Measurements from ENCODE around the gene PARP6.

PARP6 gene

GRCh38 chr15:72231066-72231832, 41.1 kb downstream of the PARP6 start, which contains the start of gene PKM:
Gene PKM (minus strand): TSS chr15:72231190. CDS start chr15:72219097, 12,093 bp downstream.
- in situ Hi-C loops (cut with MboI; ENCODE audit: low sequenced_read_pairs) = no loop called here

GRCh38 chr15:72230197-72231065, 41.9 kb downstream of the PARP6 start:
- in situ Hi-C loops (cut with MboI; ENCODE audit: low sequenced_read_pairs) = no loop called here

GRCh38 chr15:72229947-72230196, 42.5 kb downstream of the PARP6 start:
- in situ Hi-C loops (cut with MboI; ENCODE audit: low sequenced_read_pairs) = no loop called here

- in situ Hi-C loops (cut with MboI; ENCODE audit: low sequenced_read_pairs) = no loop called here
Observed at GRCh38 chr15:72229076-72229946, 43.0 kb downstream of the PARP6 start.

- in situ Hi-C loops (cut with MboI; ENCODE audit: low sequenced_read_pairs) = no loop called here
Observed at GRCh38 chr15:72227720-72228119, 44.6 kb downstream of the PARP6 start.

GRCh38 chr15:72227192-72227586, 45.2 kb downstream of the PARP6 start:
- in situ Hi-C loops (cut with MboI; ENCODE audit: low sequenced_read_pairs) = no loop called here

- in situ Hi-C loops (cut with MboI; ENCODE audit: low sequenced_read_pairs) = no loop called here
Observed at GRCh38 chr15:72223278-72223677, 49.1 kb downstream of the PARP6 start.

- in situ Hi-C loops (cut with MboI; ENCODE audit: low sequenced_read_pairs) = no loop called here
Observed at GRCh38 chr15:72222393-72222792, 50.0 kb downstream of the PARP6 start.

GRCh38 chr15:72220687-72221086, 51.7 kb downstream of the PARP6 start:
- in situ Hi-C loops (cut with MboI; ENCODE audit: low sequenced_read_pairs) = no loop called here

- in situ Hi-C loops (cut with MboI; ENCODE audit: low sequenced_read_pairs) = no loop called here
Observed at GRCh38 chr15:72217216-72217615, 55.1 kb downstream of the PARP6 start.

- in situ Hi-C loops (cut with MboI; ENCODE audit: low sequenced_read_pairs) = no loop called here
Observed at GRCh38 chr15:72216079-72216478, 56.3 kb downstream of the PARP6 start.

GRCh38 chr15:72207558-72208085, 64.7 kb downstream of the PARP6 start:
- in situ Hi-C loops (cut with MboI; ENCODE audit: low sequenced_read_pairs) = no loop called here

- in situ Hi-C loops (cut with MboI; ENCODE audit: low sequenced_read_pairs) = no loop called here
Observed at GRCh38 chr15:72206677-72207000, 65.7 kb downstream of the PARP6 start.

- in situ Hi-C loops (cut with MboI; ENCODE audit: low sequenced_read_pairs) = no loop called here
Observed at GRCh38 chr15:72205896-72206676, 66.3 kb downstream of the PARP6 start.

- in situ Hi-C loops (cut with MboI; ENCODE audit: low sequenced_read_pairs) = no loop called here
Observed at GRCh38 chr15:72205273-72205672, 67.1 kb downstream of the PARP6 start.

- in situ Hi-C loops (cut with MboI; ENCODE audit: low sequenced_read_pairs) = no loop called here
Observed at GRCh38 chr15:72203507-72203837, 68.9 kb downstream of the PARP6 start.

GRCh38 chr15:72202801-72203506, 69.4 kb downstream of the PARP6 start:
- in situ Hi-C loops (cut with MboI; ENCODE audit: low sequenced_read_pairs) = no loop called here

GRCh38 chr15:72202302-72202701, 70.1 kb downstream of the PARP6 start:
- in situ Hi-C loops (cut with MboI; ENCODE audit: low sequenced_read_pairs) = no loop called here

GRCh38 chr15:72201391-72201921, 70.9 kb downstream of the PARP6 start:
- in situ Hi-C loops (cut with MboI; ENCODE audit: low sequenced_read_pairs) = no loop called here
